ENCODE results near the gene IDUA.

GRCh38 chr4:1049591-1049905 lies 62.7 kb downstream of the IDUA start:
- no peak for TF ChIP-seq CTCF (IDR thresholded peaks at IDR 0.05)
- TF ChIP-seq POLR2A (IDR thresholded peaks at IDR 0.05) = no peak

Measured in Peyer's patch (tissue), 4 donors.